ENCODE measurements around the gene POP7.

DNA sequence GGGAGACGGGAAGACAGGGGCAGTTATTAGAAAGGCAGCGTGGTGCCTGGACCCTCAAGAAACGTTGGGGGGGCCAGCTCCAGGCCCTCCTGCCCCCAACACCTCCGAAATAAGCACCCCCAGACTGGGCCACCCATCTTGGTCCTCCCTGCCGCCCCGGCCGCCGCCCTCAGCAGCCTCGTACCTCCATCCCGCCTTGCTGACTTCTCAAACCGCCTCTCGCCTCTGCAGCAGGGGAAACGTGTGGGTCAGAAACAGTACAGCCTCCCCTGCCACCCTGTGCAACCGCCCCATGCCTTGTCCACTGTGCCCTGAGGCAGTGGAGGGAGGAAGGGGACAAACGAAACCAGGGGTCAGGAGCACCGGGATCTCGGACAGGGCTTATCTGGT lies 19.1 kb upstream of the POP7 start:
- TF ChIP-seq, protein P1, sequence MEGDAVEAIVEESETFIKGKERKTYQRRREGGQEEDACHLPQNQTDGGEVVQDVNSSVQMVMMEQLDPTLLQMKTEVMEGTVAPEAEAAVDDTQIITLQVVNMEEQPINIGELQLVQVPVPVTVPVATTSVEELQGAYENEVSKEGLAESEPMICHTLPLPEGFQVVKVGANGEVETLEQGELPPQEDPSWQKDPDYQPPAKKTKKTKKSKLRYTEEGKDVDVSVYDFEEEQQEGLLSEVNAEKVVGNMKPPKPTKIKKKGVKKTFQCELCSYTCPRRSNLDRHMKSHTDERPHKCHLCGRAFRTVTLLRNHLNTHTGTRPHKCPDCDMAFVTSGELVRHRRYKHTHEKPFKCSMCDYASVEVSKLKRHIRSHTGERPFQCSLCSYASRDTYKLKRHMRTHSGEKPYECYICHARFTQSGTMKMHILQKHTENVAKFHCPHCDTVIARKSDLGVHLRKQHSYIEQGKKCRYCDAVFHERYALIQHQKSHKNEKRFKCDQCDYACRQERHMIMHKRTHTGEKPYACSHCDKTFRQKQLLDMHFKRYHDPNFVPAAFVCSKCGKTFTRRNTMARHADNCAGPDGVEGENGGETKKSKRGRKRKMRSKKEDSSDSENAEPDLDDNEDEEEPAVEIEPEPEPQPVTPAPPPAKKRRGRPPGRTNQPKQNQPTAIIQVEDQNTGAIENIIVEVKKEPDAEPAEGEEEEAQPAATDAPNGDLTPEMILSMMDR (conservative IDR thresholded peaks at IDR 0.05; ENCODE audit: low read depth, low read length), result no peak
- no peak for TF ChIP-seq EZH2 (IDR thresholded peaks at IDR 0.05; ENCODE audit: borderline replicate concordance, low read depth, low read length, poor library complexity, severe bottlenecking)

Measured in A673 (cell line).